Osteoblast (primary cell): ENCODE data around the gene SLC6A6. TPM values are rescaled to one million over a fixed set of nuclear protein-coding genes. Genes with fewer than 3 reads are reported as not detected.

ENCODE experiments used
- DNase-seq: peaks from one replicate; pipeline ENCODE4 v3.0.0; 2011; ENCODE audit warnings: low spot score, mixed read lengths; ENCODE audit not compliant: insufficient read length; ENCODE audit errors: missing footprints
- H2AFZ ChIP-seq: 2 replicates; pipeline ENCODE4 v1.6.0; 2011; ENCODE audit warnings: mild to moderate bottlenecking, low read length
- H3K27ac ChIP-seq: 2 replicates; pipeline ENCODE4 v1.5.1; 2011; ENCODE audit warnings: mild to moderate bottlenecking, low read depth, low read length, moderate library complexity
- H3K27me3 ChIP-seq: 2 replicates; pipeline ENCODE4 v1.6.0; 2012; ENCODE audit warnings: mild to moderate bottlenecking, control low read depth, inconsistent platforms, low read length, moderate library complexity; ENCODE audit not compliant: insufficient read depth
- H3K36me3 ChIP-seq: 2 replicates; pipeline ENCODE4 v1.5.1; 2011; ENCODE audit warnings: mild to moderate bottlenecking, low read length, control low read depth, moderate library complexity; ENCODE audit not compliant: insufficient read depth
- H3K4me1 ChIP-seq: 2 replicates; pipeline ENCODE4 v1.5.1; 2011; ENCODE audit warnings: mild to moderate bottlenecking, low read length, control low read depth, moderate library complexity; ENCODE audit not compliant: insufficient read depth
- H3K4me2 ChIP-seq: 2 replicates; pipeline ENCODE4 v1.6.0; 2011; ENCODE audit warnings: mild to moderate bottlenecking, low read length; ENCODE audit not compliant: insufficient read depth
- H3K4me3 ChIP-seq: fragments of 200-600 bp; sonication (generic); 3 replicates; pipeline ENCODE4 v1.5.1; 2012; ENCODE audit warnings: mild to moderate bottlenecking, low read length, inconsistent platforms; ENCODE audit not compliant: insufficient read depth
- H3K79me2 ChIP-seq: 2 replicates; pipeline ENCODE4 v1.6.0; 2012; ENCODE audit warnings: mild to moderate bottlenecking, low read length, control low read depth, inconsistent platforms; ENCODE audit not compliant: insufficient read depth
- H3K9me3 ChIP-seq: 2 replicates; pipeline ENCODE4 v1.5.1; 2011; ENCODE audit warnings: low read depth, low read length, control low read depth
- H4K20me1 ChIP-seq: 2 replicates; pipeline ENCODE4 v1.6.0; 2012; ENCODE audit warnings: mild to moderate bottlenecking, low read length, control low read depth; ENCODE audit not compliant: insufficient read depth
- total RNA-seq: library from RNA; depleted of rRNA; stranded (reverse); fragments of >200 nt; gene quantifications from 2 replicates; pipeline ENCODE4 v1.2.3, GENCODE V29; 2012
- TF ChIP-seq, protein P1 (sequence below): IDR thresholded peaks from 2 replicates; pipeline ENCODE4 v1.5.1; 2011; ENCODE audit warnings: mild to moderate bottlenecking, low read depth, low read length, moderate library complexity; ENCODE audit errors: extremely low read depth

SLC6A6 gene
- total RNA-seq, 1 donor, result 86.5 TPM

DNA sequence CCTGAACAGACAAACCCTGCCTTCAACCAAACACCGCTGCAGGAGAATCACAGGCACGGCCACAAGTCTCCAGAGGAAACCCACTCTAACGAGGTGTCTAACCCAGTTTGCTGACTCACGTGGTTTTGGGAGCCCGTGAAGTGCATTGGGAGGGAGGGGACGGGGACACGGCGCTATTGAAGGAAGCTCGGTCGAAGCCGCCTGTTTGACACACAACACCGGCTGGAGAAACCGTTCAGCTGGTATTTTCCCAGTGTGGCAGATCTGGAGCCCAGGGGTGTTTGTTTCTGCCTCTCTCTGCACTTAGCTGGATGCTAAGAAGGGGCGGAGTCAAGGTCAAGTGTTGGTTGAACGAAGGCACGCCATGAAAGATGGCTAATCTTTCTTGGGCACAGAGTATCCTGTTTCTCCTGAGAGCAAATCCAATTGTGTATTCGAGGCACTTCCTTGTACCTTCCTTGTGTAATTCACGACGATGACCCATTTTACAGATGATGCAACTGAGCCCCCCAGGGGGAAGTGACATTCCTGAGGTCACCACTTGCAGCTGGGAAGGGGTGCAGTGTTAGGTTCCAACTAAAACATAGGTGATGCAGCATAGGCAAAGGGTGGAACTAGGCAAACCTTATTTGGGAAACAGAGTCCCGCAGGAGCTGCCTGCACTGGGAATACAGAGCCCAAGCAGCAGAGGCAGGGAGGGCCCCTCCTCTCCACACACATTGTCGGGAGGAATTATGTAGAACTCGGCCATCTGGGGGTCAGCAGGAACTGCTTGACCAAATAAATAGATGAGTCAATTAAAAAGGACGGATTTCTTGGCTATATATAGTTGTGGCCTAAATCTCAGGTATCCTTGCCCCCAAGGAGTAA is 22.5 kb downstream of the SLC6A6 start:
- Histone ChIP-seq H3K79me2 (peaks cover 44% of the 10 kb centered on the region), H3K27me3 (no peaks in the 10 kb centered on the region), H4K20me1 (peaks cover 60% of the 10 kb centered on the region), H3K4me3 (no peak overlapping the region), H3K9me3 (no peaks in the 10 kb centered on the region), H2AFZ (no peak overlapping the region), H3K36me3 (peaks cover 51% of the 10 kb centered on the region), H3K4me1 (peaks cover 23% of the 10 kb centered on the region), H3K4me2 (no peak overlapping the region), H3K27ac (peak overlapping the region; percentile 10)
- peak; percentile 32 for DNase-seq
- TF ChIP-seq, protein P1, sequence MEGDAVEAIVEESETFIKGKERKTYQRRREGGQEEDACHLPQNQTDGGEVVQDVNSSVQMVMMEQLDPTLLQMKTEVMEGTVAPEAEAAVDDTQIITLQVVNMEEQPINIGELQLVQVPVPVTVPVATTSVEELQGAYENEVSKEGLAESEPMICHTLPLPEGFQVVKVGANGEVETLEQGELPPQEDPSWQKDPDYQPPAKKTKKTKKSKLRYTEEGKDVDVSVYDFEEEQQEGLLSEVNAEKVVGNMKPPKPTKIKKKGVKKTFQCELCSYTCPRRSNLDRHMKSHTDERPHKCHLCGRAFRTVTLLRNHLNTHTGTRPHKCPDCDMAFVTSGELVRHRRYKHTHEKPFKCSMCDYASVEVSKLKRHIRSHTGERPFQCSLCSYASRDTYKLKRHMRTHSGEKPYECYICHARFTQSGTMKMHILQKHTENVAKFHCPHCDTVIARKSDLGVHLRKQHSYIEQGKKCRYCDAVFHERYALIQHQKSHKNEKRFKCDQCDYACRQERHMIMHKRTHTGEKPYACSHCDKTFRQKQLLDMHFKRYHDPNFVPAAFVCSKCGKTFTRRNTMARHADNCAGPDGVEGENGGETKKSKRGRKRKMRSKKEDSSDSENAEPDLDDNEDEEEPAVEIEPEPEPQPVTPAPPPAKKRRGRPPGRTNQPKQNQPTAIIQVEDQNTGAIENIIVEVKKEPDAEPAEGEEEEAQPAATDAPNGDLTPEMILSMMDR, result no peak

DNA sequence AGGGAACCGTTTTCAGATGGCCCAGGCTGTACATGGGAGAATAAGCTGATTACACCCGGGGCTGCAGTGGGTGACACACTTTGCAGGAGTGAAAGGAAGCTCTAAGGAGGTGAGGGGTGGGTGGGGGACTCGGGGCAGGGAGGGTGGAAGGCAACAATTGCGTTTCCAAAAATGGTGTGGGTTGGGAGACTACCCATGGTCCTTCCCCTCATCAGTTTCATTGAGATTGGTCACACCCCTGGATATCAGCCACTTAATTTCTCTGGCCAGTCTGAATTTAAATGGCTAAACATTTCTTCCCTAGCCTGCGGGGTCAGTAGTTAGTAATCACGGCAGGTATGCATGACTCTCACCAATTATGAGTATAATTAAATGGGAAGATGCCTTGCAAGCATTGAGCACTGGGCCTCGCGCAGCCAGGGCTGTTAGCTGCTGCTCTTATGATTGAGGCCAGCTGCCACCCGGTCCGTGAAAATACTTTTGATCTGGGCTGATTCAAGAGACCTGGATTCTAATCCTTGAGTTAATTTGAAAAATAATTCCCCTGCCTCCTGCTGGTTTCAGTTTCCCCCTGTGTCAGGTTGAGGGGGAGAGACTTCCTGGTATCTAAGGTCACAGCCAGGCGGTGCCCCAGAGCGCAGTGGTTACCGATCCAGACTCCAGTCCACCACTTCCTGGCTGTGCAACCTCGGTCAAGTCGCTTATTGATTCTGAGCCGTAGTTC is 23.3 kb downstream of the SLC6A6 start:
- H3K27me3 ChIP-seq, result no peaks in the 10 kb centered on the region
- H3K36me3 ChIP-seq, result peaks cover 54% of the 10 kb centered on the region
- peaks cover 64% of the 10 kb centered on the region for H4K20me1 ChIP-seq
- H3K4me2 ChIP-seq, result no peak overlapping the region
- TF ChIP-seq, protein P1, result no peak
- no peak overlapping the region for H2AFZ ChIP-seq
- H3K79me2 ChIP-seq, result peaks cover 52% of the 10 kb centered on the region
- DNase-seq, result peak; percentile 61
- no peak overlapping the region for H3K4me3 ChIP-seq
- peaks cover 23% of the 10 kb centered on the region for H3K4me1 ChIP-seq
- H3K27ac ChIP-seq, result no peak overlapping the region
- no peaks in the 10 kb centered on the region for H3K9me3 ChIP-seq

DNA sequence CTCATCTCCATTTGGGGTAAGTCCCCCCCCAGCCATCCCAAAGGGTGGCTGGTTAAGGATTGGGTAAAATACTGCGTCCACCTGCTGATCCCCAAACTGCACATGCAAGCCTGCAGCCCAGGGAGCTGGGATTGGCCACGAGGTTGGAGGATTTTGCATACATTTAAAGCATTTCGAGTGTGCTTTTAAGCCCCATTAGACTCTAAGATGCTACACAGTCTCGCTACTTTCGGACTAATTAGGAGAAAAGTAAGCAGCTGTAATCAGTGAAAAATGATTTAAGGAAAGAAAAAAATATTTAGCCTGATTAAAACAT is 23.9 kb downstream of the SLC6A6 start:
- peaks cover 54% of the 10 kb centered on the region for H3K36me3 ChIP-seq
- H3K4me3 ChIP-seq, result no peak overlapping the region
- peaks cover 26% of the 10 kb centered on the region for H3K4me1 ChIP-seq
- peaks cover 67% of the 10 kb centered on the region for H4K20me1 ChIP-seq
- H3K27ac ChIP-seq, result no peak overlapping the region
- H2AFZ ChIP-seq, result no peak overlapping the region
- no peaks in the 10 kb centered on the region for H3K9me3 ChIP-seq
- no peak for DNase-seq
- peaks cover 54% of the 10 kb centered on the region for H3K79me2 ChIP-seq
- H3K27me3 ChIP-seq, result no peaks in the 10 kb centered on the region
- H3K4me2 ChIP-seq, result no peak overlapping the region
- TF ChIP-seq, protein P1, result no peak
